Globus pallidus (tissue), 1 donor: ENCODE results near the gene AGTRAP.
A peak's percentile ranks its signal among the peaks of the same experiment; 100 is the strongest.

ENCODE experiments used
- DNase-seq: peaks from one replicate; pipeline ENCODE4 v3.0.0-alpha.2; 2015; ENCODE audit warnings: low spot score

Gene AGTRAP

DNA sequence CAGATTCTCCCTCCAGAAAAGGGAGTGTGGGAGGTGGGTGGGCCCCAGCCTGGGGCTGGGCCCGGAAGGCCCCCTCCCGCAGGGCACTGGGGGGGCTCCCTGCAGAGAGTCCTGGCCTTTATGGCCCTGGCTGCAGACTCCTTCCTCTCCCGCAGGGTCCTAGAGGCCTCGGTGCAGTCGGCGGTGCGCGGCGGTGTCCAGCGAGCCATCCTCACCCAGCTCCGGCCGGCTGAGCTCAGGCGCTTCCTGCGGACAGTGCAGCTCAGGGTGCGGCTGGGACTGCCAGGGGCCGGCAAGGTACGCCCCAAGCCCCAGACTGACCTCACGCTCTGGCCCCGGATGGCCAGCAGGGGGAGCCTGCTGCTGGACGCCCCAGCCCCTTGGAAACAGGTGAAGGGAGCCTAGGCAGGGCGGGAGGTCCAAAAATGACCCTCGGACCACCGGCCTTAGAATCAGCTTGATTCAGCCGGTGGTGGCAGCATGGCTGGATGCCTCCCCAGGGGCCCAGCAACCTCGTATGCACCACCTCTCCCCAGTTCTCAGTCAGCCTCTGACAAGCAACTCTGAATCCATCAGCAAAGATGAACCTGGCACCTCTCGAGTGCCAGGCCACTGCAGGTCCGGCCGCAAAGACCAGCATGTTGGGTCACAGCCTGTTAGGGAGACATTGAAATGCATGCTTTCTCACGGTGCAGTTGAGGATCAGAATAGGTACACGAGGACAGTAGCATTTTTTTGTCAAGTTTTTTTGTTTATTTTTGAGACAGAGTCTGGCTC is 49.2 kb downstream of the AGTRAP start:
- DNase-seq: no peak

DNA sequence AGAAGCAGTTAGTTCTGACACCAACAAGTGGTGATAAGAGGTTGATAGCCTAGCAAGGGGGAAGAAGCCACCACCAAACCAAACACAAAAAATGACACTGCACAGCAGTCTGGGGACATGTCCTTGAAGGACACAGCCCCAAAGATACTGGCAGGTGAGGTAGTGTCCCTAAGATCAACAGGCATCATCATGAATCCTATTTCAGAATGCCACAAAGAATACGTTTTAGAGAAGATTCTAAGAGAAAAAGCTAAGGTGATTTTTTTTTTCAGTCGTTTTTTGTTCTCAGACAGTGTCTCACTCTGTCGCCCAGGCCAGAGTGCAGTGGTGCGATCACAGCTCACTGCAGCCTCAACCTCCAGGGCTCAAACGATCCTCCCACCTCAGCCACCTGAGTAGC is 50.2 kb downstream of the AGTRAP start:
- DNase-seq: no peak

GRCh38 chr1:11787251-11787803 is 51.4 kb downstream of the AGTRAP start:
- no peak for DNase-seq

DNA sequence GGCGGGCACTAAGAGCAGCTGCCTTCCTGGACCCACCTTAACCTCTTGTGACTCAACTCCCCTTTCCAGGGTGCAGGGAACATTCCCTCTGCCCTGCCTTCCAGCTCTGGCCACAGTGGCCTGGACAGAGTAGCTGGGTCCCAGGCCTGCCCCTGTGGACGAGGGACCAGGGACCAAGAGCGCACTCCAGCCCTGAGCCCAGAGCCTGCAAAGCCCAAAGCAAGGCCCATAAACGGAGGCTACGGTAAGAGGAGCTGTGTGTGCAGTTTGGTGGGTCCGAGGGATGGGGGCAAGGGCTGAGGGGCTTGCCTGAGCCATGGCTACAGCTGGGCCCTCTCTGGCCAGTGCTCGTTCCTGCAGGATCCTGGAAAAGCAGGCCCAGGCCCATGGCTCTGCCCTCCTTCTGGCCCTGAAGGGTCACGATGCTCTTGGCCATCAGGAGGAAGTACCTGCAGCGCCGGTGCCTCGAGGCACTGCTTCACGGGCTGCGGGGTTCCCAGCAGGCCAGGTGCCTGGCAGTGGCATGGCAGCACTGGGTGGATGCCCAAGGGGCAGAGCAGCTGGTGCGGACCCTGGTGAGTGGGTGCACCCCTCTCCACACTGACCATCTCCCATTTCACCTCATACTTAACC is 52.0 kb downstream of the AGTRAP start:
- no peak for DNase-seq

GRCh38 chr1:11788549-11789053 is 52.7 kb downstream of the AGTRAP start:
- no peak for DNase-seq

DNA sequence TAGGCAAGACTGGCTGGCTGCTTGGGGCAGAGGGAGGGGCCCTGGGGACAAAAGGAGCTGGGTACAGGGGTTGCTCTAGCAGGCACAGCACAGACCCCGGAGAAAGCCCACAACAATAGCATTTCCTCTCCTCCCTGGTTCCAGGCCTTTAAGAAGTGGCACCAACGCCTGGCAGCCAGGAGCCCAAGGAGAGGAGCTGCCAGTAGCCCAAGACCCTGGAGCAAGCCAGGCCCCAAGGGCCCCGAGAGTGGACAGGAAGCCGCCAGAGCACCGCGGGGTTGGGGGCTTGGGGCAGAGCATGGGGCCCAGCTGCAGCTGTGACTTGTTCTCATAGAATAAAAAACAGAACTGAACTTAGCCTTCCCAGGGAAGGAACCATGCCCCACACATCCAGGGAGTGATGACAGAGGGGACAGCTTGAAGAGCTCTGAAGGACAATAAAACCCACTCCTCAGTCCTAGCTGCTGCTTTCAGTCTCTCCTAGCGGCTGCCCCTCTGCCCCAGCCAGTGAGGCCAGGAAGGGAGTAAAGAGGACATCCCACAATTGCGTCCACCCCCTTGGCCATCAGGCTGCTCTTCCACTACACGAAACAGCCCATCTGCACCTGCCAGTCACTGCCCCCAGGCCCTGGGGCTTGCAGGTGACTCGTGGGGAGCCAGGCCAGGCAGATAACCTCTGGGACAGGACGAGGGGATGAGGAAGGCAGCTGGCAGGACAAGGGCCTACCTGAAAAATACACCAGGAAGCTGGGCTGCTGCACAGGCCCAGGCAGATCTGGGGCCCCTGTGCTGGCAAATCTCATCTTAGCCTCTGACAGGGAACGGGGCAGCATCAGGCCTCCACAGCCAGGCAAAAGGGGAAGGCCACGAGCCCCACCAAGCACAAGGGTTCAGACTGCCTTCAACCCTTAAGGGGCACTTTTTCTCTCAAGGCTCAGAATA is 53.5 kb downstream of the AGTRAP start:
- no peak for DNase-seq

GRCh38 chr1:11790101-11790879 is 54.4 kb downstream of the AGTRAP start:
- no peak for DNase-seq

- DNase-seq: peak; percentile 76
Observed at GRCh38 chr1:11790880-11791715, 55.2 kb downstream of the AGTRAP start.

DNA sequence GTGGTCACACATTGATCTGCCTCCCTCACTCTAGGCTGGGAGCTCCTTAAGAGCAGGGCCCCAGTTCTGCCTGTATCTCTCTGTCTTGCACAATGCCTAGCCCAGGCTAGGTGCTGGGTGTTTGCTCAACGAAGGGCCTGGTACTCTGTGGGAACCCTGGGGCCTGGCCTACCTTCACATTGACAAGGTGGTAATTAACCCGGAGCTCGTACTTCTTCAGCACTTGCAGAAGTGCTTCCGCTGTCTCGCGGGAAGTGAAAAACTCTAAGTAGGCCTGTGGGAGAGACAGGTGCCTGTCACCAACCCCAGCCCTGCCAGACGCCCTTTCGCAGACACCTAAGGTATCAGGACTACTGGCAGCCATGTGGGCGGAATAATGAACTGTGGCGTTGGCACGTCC is 56.2 kb downstream of the AGTRAP start:
- no peak for DNase-seq

- no peak for DNase-seq
Observed at GRCh38 chr1:11793819-11794218, 57.9 kb downstream of the AGTRAP start.

- DNase-seq: no peak
Observed at GRCh38 chr1:11794446-11795237, 58.7 kb downstream of the AGTRAP start.

- DNase-seq: no peak
Observed at GRCh38 chr1:11795238-11795890, 59.4 kb downstream of the AGTRAP start.

- no peak for DNase-seq
Observed at GRCh38 chr1:11796036-11796828, 60.3 kb downstream of the AGTRAP start.

- no peak for DNase-seq
Observed at GRCh38 chr1:11797525-11798216, 61.7 kb downstream of the AGTRAP start.

- no peak for DNase-seq
Observed at GRCh38 chr1:11799099-11799498, 63.2 kb downstream of the AGTRAP start.

DNA sequence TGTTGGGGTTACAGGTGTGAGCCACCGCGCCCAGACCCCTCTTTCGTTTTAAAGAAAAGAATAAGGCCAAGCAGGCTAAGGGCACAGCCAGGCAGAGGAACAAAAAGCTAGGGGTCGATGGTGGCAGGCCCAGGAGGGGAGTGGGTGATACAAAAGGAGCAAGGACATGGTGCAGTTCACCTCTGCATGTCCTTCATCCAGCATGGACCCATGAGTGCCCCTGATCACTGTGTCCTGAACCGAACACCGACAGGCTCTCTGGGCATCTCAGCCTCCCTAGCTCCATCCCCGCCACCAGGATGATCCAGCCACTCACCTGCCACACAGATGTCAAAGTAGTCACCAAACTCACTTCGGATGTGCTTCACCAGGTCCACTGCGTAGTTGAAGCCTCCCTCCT is 64.0 kb downstream of the AGTRAP start:
- DNase-seq: no peak

GRCh38 chr1:11800391-11800755 is 64.4 kb downstream of the AGTRAP start:
- DNase-seq: no peak
